A172 (cell line): ENCODE results near the gene FOXI1. TPM values are rescaled to one million over a fixed set of nuclear protein-coding genes. Genes with fewer than 3 reads are reported as not detected.
A peak's percentile ranks its signal among the peaks of the same experiment; 100 is the strongest.
"Not testable (repeated sequence)": the region's sequence is repeated elsewhere in the genome, so short reads cannot be mapped to it uniquely, and the experiment has no call there.

Experiments used
- DNase-seq: peaks from one replicate; pipeline ENCODE4 v3.0.0-alpha.2; 2015; ENCODE audit warnings: low spot score
- total RNA-seq: library from RNA; depleted of rRNA; stranded (reverse); fragments of >200 nt; shearing (Covaris generic); gene quantifications from 2 replicates; pipeline ENCODE4 v1.2.3, GENCODE V29; 2014

The FOXI1 gene
- total RNA-seq, 1 experiment from 2014 or later, result not detected

- DNase-seq, result no peak
Measured at GRCh38 chr5:170126061-170126460, 20.4 kb downstream of the FOXI1 start.

- DNase-seq, result no peak
Measured at GRCh38 chr5:170126626-170127025, 20.9 kb downstream of the FOXI1 start.

- DNase-seq, result no peak
Measured at GRCh38 chr5:170131235-170131634, 25.5 kb downstream of the FOXI1 start.

DNA sequence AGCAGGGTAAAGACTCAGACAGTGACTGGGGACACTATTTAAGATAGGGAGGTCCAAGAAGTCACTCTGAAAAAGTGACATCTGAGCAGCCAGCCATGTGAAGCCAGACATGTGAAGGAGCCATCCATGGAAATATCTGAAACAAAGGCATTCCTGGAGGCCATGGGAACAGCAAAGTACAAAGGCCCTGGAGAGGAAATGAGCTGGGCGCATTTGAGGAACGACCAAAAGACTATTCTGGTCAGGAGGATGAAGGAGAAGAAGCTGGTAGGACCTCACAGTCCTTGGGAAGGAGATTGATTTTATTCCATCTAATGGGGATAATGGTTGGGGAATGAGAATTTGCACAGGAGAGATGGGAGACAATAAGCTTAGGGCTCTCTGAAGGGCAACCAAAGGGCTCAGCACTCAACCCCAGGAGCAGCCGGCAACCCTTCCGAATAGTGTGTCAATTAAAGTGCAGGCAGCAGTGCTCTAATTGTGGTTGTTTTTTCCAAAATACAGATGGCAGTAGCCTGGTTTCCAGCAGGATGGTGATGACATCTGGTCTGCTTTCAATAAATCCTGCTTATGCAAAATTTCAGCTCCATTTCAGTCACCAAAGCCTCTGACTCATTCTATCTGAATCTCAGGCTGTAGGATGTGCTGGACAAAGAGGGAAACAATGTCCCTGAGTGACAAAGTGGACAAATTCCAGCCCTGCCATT lies 26.7 kb downstream of the FOXI1 start:
- DNase-seq, result peak; percentile 82

DNA sequence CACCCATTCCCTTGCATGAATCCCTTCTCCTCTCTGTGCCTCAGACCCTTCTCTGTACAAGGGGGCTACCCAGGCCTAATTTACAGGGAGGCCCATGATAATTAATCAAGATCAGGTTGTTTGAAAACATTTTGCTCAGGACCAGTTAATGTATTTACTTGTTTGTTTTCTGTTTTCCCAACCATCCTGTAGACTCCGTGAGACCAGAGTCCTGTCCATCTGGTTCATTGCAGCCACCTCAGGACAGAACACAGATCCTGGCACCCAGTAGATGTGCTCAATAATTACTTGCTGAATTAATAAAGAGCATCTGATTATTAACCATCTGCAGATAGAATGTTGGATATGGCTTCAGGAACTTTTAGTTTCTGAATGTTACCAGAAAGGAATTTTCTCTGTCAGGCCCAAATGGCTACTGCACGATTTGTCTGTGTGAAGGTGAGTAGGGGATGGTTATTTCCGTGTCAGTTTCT lies 27.3 kb downstream of the FOXI1 start:
- no peak for DNase-seq

DNA sequence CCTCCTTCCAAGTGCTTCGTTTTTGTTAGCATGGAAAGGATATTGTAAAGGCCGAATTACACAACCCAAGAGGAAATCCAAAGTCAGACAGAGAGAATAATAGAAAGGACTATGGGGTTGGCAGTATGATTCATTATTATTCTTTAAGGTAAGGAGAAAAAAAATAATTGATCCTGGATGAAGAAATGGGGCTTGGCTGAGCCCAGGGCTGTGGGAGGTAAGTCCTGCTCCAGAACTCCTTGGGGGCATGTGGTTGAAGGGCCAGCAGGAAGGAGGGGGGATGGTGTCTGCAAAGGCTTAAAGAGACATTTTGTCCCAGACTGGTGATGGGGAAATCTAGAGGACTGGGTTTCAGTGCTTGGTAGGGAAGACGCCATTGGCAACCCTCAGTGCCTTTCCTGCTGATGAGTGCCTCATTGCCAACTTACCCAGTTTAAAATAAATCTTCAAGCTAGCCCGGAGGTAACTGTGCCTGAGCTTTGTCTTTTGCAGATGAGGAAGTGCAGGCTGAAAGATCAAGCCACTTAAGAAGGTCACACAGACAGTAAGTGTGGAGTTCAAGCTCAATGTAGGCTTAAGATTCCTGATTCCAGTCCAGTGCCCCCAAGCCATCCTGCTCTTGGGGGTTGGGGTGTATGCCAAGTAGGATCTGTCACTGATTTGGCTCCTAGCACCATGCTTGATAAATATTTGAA lies 30.2 kb downstream of the FOXI1 start:
- no peak for DNase-seq

DNA sequence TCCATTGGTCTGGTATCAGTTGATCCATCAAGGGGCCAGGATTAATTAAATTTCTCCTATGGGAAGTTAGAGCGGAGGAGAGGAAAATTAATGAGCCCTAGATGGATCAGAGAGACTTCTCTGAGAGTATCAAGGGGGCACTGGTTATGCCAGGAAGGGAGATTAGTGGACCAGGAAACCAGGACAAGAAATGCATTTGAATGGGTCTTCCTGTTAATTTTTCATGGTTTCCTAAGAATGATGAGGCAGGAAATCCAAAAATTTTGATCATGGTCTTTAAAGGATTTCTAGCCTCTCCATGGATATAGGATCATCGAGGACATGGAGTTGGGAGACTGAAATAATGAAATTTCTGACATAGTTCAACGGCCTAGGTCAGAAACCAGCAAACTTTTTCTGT lies 30.8 kb downstream of the FOXI1 start:
- DNase-seq, result no peak

DNA sequence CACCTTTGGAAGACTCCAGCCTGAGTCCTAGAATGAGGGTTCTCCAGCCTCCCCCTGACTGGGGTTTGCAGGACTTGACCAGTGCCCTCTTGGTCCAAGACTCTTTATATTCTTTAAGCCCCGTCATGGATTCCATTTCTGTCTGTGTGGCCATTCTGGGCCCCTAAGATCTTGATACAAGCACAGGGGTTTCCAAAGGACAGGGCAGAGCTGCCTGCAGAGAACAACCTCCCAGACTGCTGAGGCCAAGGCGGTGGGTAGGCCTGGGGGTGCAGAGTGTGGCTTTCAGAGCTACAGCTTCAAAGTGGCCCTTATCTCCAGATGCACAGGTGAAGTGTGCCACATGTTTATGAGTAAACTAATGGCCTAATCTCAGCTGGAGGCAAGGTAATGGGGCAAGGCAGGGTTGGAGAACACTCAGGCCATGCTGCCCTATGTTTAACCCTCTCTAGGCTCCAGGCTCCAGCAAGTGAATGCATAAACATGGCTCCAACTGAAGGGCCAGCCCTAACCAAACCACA lies 32.1 kb downstream of the FOXI1 start:
- DNase-seq, result no peak

GRCh38 chr5:170138273-170138672 lies 32.6 kb downstream of the FOXI1 start:
- no peak for DNase-seq

DNA sequence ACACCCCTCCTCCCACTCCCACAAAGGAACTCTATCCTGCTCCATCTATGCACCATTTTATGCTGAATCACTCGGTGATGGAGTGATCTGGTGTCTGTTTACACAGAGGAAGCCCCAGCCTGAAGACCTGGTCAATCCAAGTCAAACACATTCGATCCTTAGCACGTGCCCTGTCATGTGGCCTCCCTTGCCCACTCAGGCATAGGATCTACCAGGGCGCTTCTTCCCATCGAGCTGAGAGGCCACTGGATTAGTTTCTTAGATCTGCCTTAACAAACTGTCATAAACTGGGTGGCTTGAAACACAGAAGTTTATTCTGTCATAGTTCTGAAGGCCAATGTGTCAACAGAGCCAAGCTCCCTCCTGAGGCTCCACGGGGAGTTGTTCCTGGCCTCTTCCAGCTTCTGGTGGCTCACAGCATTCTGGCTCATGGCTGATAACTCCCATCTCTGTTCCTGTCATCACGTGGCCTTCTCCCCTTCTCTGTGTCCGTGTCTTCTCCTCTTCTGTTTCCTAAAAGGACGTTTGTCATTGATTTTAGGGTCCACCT lies 34.2 kb downstream of the FOXI1 start:
- DNase-seq, result no peak

GRCh38 chr5:170141196-170141595 lies 35.5 kb downstream of the FOXI1 start:
- not testable (repeated sequence) for DNase-seq

DNA sequence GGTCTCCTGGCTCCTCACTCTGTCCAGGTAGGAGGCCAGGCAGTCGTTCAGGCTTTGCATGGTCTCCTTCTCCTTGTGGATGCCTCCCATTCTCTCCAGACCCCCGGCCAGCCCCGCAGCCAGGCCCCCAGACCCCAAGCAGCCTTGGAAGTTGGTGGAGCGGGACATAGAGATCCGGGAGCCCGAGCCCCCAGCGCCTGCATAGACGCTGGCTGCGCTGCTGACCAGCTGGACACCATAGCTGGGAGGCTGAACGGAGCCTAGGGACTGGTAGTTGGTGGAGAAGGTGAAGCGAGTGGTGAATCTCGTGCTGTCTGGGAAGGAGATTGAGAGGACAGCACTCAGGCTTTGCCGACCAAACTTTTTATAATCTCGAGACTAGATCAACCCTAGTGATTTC lies 35.9 kb downstream of the FOXI1 start:
- no peak for DNase-seq

GRCh38 chr5:170142196-170142595 lies 36.5 kb downstream of the FOXI1 start:
- no peak for DNase-seq

- DNase-seq, result no peak
Measured at GRCh38 chr5:170143091-170143490, 37.4 kb downstream of the FOXI1 start.

DNA sequence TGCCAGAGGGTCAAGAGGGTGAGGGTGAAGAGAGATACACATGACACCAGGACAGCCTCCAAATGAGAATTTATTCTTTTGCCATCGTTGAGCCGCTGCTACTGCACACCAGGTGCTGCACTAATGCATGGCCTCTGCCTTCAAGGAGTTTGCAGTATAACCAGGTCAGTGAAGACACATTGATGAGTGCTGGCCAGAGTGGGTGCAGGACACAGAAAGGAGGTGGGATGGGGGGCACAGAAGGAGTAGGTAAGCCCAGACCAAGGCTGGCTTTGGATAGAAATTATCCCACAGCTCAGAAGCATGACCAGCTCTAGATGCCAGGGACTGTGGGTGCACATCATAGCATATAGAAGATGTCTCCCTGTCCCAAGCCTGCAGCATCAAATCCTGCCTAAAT lies 38.0 kb downstream of the FOXI1 start:
- no peak for DNase-seq

- DNase-seq, result no peak
Measured at GRCh38 chr5:170144286-170145023, 38.8 kb downstream of the FOXI1 start.

GRCh38 chr5:170145462-170145861 lies 39.8 kb downstream of the FOXI1 start:
- peak; percentile 22 for DNase-seq

- no peak for DNase-seq
Measured at GRCh38 chr5:170147051-170147752, 41.5 kb downstream of the FOXI1 start.

GRCh38 chr5:170147753-170148264 lies 42.1 kb downstream of the FOXI1 start:
- DNase-seq, result no peak

DNA sequence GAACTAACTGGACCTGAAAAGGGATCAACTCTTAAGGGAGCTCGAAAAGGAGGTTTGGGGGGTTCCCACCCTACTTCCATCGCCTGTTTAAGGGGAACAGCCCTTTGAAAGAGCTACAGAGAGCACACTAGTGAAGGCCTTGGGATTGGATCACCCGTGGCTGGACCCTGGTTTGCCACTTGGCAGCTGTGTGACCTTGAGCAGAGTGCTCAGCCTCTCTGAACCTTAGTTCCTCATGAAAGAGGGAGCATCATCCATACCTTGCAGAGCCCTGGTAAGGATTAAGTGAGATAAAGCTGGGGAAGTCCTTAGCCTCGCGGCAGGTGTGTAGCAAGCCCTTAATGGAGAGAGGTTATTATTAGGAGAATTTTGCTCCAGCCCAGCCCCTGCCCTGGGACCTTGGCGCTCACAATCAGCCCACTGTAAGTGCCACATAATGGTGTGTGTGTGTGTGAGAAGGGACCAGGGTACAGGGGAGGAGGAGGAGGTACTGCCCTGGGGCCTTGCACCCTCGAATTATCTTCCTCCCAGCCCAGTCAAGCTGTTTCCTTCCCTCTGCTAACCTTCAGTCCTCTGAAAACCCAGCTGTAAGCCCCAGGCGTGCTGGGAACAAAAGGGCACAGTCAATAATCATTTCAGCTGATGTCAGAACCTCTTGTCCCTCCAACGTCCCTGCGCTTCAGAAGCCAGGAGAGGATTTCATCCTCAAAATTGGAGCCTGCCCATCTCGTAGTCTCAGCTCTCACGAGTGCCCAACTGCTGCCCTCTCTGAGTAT lies 42.9 kb downstream of the FOXI1 start:
- no peak for DNase-seq

DNA sequence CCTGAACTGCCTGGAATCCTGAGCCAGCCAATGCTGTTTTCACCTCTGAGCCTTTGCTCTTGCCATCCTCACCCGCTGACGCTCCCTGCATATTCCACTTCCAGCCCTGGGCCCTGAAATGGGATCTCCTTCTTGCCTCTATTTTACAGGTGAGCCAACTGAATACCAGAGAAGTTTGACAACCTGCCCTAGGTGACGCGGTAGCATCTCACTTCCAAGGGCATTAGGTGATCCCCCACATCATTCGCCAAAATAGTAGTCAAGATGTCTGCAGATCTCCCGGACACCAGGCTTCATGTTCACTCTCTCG lies 43.5 kb downstream of the FOXI1 start:
- DNase-seq, result no peak
